GM08714 (cell line): Measurements from ENCODE around the gene ITPK1.

Experiments
- H3K4me3 ChIP-seq: fragments of 200-500 bp; sonication (Bioruptor generic); 2 replicates; pipeline ENCODE4 v1.5.1; 2014; ENCODE audit warnings: mild to moderate bottlenecking, low read length, inconsistent platforms
- ZNF274 ChIP-seq: IDR thresholded peaks from 2 replicates; pipeline ENCODE4 v1.6.1; 2012; ENCODE audit warnings: mild to moderate bottlenecking, low read depth, low read length

ITPK1 gene

DNA sequence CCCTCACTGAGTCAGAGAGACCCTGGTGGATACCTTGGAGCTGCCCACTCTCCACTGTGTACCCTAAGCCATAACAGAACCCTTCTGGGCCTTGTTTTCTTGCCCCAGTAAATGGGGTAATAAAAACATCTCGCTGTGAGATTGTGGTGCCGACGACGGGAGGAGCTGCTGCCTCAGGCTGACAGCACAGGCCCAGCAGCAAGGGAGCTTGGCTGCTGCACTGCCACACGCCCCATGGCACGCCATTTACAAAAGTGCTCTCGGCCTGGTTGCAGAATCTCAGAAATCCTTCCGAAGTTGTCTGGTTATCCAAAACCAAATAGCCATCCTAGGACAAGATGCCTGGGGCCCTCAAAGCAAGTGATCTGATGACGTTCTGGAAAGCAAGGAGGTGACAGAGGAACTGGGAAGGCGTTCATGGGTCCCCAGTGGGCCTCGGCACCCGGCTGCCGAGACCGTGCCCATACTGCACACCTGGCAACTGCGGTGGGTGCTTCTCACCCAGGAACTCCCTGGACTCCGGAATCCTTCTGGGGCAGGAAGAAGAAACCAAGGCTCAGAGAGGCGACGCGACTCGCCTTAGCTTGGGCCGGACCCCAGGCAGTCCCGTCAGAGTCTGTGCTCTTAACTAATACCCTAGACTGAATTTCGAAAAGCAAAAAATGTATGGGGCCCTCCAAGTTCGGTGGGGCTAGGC lies 166.1 kb downstream of the ITPK1 start:
- no peak overlapping the region for H3K4me3 ChIP-seq
- TF ChIP-seq ZNF274 = no peak

DNA sequence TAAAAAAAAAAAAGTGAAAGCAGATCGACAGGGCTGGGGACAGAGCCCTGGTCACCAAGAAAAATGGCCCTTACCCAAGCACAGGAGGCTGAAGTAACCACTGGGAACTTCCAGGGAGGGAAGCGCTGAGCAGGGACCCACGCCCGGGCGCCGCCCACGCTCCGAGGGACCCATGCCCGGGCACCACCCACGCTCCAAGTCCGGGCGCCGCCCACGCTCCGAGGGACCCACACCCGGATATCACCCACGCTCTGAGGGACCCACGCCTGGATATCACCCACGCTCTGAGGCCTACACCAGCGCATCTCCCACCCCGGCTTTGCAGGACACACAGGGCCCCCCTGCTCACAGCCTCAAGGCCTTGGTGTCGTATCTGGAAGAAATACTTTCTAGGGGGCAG lies 167.1 kb downstream of the ITPK1 start:
- no peak for TF ChIP-seq ZNF274
- no peak overlapping the region for H3K4me3 ChIP-seq

DNA sequence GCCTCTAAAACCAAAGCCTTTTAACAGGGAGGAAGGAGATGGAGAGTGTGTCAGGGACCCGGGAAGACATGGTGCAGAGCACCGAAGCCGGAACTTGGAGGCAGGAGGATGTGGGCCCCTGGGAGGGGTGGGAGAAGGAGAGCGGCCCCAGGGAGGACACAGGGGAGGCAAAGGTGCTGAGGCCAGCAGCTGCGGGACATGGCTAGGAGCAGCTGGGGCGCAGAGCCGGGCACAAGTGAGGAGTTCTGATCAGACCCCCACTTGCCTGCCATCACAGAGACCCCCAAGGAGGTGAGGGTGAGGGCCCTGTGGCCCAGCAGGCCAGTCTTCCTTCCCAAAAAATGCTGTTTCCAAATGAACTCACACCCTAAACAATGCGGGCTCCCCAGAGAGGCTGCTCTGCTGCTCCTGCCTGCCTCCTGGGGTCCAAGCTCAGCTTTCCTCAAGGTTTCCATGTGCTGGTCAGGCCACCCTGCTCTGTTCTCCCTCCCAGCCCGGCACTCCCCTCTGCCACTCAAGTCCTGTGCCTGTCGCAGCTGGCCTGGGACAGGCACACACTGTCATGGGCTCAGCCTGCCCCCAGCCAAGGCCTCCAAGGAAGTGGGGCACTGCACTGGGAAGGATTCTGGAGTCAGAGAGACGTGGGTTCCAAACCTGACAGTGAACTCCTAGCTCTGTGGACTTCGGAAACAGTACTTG lies 168.7 kb downstream of the ITPK1 start:
- TF ChIP-seq ZNF274 = no peak
- H3K4me3 ChIP-seq = no peak overlapping the region

DNA sequence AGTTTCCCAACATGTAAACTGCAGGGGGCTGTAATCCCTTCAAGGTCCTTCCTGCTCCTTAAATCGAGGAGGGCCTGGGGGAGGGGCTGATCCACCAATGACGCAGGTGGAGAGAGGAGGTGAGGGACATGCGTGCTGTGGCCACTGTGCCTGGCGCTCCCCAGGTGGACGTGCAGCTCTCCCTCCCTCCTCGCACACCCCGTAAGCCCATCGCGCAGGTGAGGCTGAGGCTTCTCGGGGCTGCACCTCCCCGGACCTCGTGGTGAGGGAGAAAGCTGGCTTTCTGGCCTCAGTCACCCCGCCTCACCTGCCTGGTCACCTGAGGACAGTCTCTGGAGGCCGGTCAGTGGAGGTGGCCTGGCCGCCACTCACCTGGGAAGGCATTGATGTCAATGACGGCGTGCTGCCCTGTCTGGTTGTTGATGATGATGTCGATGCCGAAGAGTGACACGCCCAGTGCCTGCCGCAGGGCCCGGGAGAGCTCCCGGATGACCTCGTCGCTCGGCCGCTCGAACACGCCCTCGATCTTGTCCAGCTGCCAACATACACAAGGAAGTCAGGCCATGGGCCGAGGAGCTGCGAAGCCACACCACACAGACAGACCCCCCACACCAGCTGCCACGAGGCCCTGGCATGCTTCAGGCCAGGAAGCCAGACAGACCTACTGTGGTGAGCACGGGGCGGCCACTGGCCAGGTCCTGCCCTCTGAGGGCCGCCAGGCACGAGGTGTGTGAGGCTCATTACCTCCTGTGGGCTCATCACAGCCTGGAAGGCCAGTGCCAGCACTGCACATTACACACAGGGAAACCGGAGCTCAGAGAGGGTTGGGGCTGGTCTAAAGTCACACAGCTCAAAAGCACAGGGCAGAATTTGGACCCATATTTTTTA lies 169.5 kb downstream of the ITPK1 start:
- no peak for TF ChIP-seq ZNF274
- no peak overlapping the region for H3K4me3 ChIP-seq

- H3K4me3 ChIP-seq = no peak overlapping the region
- no peak for TF ChIP-seq ZNF274
Observed at GRCh38 chr14:92945544-92945943, 170.2 kb downstream of the ITPK1 start.

- no peak for TF ChIP-seq ZNF274
Observed at GRCh38 chr14:92944976-92945375, 170.7 kb downstream of the ITPK1 start.

GRCh38 chr14:92943855-92944570 lies 171.7 kb downstream of the ITPK1 start:
- no peak overlapping the region for H3K4me3 ChIP-seq
- no peak for TF ChIP-seq ZNF274

More at GRCh38 chr14:92944976-92945375, 170.7 kb downstream of the ITPK1 start:
- H3K4me3 ChIP-seq = no peak overlapping the region

DNA sequence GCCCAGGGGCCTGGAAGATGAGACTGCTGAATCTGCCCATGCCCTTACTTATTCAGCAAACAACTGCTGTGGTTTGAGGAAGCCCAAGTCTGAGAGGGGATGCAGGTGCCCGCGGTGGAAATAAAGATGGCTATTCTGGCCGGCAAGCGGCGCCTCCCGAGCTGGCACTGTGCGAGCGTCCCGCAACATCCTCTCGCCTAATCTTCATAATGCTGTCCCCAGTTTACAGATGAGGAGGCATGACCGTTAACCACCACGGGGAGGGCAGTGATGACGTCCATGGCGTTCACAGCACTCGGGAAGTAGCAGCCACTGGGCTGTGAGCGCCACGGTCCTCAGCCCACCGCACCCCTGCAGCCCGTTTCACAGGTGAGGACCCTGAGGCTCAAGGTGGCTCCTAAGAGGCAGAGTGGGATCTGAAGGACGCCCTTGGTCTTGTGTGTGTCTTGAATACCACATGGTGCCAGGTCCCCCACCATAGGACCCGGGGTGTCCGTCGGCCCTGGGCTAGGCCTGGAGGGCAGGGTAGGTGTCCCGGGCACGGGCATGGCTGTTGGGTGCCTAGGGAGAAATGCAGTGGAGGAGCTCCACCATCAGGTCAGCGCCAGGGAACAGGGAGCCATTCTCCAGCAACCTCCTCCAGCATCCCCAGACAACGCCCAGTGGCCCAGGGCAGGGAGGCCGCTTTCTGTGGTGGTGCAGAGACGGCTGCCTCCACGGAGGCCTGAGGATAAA lies 172.6 kb downstream of the ITPK1 start:
- no peak overlapping the region for H3K4me3 ChIP-seq
- no peak for TF ChIP-seq ZNF274

DNA sequence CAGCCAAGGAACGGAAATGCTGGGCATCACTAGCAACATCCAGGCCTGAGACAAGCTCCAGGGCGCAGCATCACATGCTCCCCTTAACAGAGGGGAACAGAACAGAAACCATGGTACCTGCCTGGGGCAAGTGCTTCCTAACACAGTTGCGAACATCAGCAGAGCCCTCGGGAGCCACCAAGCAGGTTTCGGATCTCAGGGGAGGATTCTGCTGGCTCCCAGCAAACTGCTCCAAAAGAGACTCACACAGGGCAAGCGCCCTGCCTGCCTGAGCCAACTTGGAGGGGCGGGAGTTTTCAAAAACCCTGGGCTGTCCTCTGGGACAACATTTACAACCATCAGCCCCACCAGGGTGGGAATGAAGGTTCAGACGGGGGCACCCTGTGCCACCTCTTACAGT lies 173.1 kb downstream of the ITPK1 start:
- no peak overlapping the region for H3K4me3 ChIP-seq
- no peak for TF ChIP-seq ZNF274

DNA sequence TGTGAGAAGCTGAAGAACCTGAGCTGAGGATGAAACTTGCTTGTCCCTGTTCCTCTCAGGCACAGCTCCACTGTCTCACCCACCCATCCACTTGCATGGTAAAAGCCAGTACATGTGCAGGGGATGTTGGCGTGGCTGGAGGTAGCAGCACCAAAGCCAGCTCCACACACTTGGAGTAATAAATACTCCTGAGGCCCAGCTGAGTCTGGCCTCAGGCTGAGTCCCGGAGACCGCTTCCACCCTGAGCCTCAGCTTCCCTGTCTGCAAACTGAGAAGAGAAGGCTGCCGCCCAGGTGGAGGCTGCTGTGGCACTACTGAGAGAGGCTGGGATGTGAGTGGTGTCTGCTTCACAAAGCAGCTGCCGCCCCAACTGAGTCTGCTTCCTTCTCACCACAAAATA lies 173.6 kb downstream of the ITPK1 start:
- H3K4me3 ChIP-seq = no peak overlapping the region
- TF ChIP-seq ZNF274 = no peak

- H3K4me3 ChIP-seq = no peak overlapping the region
- no peak for TF ChIP-seq ZNF274
Observed at GRCh38 chr14:92941531-92941930, 174.2 kb downstream of the ITPK1 start.

DNA sequence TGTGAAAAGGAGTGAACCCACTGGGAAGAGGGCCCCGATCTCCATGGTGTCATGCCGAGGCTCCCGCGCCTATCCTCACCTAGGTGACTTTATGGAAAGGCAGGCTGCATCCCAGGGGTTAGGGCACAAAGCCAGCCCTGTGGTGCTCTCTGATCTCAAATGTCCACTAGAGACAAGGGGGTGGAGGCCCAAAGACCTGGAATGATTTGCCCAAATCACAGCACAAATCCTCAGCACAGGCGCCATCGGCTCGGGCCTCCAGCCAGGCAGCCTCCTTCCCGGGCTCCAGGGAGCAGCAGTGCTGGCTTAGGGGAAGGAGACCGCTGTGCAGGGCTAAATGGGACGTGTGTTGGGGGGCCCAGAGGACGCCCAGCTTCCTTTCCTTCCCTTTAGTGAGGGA lies 175.2 kb downstream of the ITPK1 start:
- no peak overlapping the region for H3K4me3 ChIP-seq
- no peak for TF ChIP-seq ZNF274

- no peak overlapping the region for H3K4me3 ChIP-seq
- TF ChIP-seq ZNF274 = no peak
Observed at GRCh38 chr14:92939699-92940098, 176.0 kb downstream of the ITPK1 start.
